ENCODE results near the gene TMEM248. TPM values are rescaled to one million over a fixed set of nuclear protein-coding genes. Genes with fewer than 3 reads are reported as not detected.

The TMEM248 gene
- total RNA-seq, 4 donors from 2014 or later, result 53.2 to 65.9 (median 60.3) TPM

- TF ChIP-seq CTCF (IDR thresholded peaks at IDR 0.05 in 4 of 5, conservative IDR thresholded peaks at IDR 0.05 in 1 of 5), result no peak
- no peak for TF ChIP-seq POLR2A (IDR thresholded peaks at IDR 0.05)
- Histone ChIP-seq H3K36me3 (no peaks in the 10 kb centered on the region), H3K27ac (no peak overlapping the region), H3K9me3 (no peaks in the 10 kb centered on the region), H3K27me3 (no peaks in the 10 kb centered on the region), H3K4me1 (peaks cover 17 to 30% of the 10 kb centered on the region in 2 donors), H3K4me3 (no peak overlapping the region)
- intact Hi-C loops (cut with DNase I; ENCODE audit: low total_unique reads), result no loop called here
- DNase-seq (no peak), ATAC-seq (no peak)
- in situ Hi-C loops (cut with MboI; ENCODE audit: low sequenced_read_pairs in 4 of 4), result loop anchor here in 1 of 4 donors (10.0 kb wide), 1 partner anchor 84 kb away; no protein-coding TSS in a partner anchor
Measured at GRCh38 chr7:66929165-66929564, 8.1 kb downstream of the TMEM248 start.

GRCh38 chr7:66929935-66930334 is 8.9 kb downstream of the TMEM248 start:
- peaks cover 12 to 28% of the 10 kb centered on the region in 2 donors for H3K4me1 ChIP-seq
- DNase-seq (no peak), ATAC-seq (no peak)
- no peak for TF ChIP-seq CTCF (IDR thresholded peaks at IDR 0.05 in 4 of 5, conservative IDR thresholded peaks at IDR 0.05 in 1 of 5)
- TF ChIP-seq POLR2A (IDR thresholded peaks at IDR 0.05), result no peak
- no peaks in the 10 kb centered on the region for H3K9me3 ChIP-seq
- no peak overlapping the region for H3K4me3 ChIP-seq
- no peaks in the 10 kb centered on the region for H3K27me3 ChIP-seq
- H3K27ac ChIP-seq, result no peak overlapping the region
- intact Hi-C loops (cut with DNase I; ENCODE audit: low total_unique reads), result no loop called here
- no peaks in the 10 kb centered on the region for H3K36me3 ChIP-seq
- in situ Hi-C loops (cut with MboI; ENCODE audit: low sequenced_read_pairs in 4 of 4), result loop anchor here in 1 of 4 donors (10.0 kb wide), 1 partner anchor 85 kb away; no protein-coding TSS in a partner anchor

GRCh38 chr7:66930341-66930740 is 9.3 kb downstream of the TMEM248 start:
- intact Hi-C loops (cut with DNase I; ENCODE audit: low total_unique reads), result no loop called here
- no peaks in the 10 kb centered on the region for H3K36me3 ChIP-seq
- in situ Hi-C loops (cut with MboI; ENCODE audit: low sequenced_read_pairs in 4 of 4), result no loop called here
- H3K9me3 ChIP-seq, result no peaks in the 10 kb centered on the region
- no peaks in the 10 kb centered on the region for H3K27me3 ChIP-seq
- ATAC-seq (no peak), DNase-seq (no peak)
- no peak overlapping the region for H3K27ac ChIP-seq
- H3K4me1 ChIP-seq, result peaks cover 12 to 26% of the 10 kb centered on the region in 2 donors
- no peak for TF ChIP-seq CTCF (IDR thresholded peaks at IDR 0.05 in 4 of 5, conservative IDR thresholded peaks at IDR 0.05 in 1 of 5)
- TF ChIP-seq POLR2A (IDR thresholded peaks at IDR 0.05), result no peak
- no peak overlapping the region for H3K4me3 ChIP-seq

- in situ Hi-C loops (cut with MboI; ENCODE audit: low sequenced_read_pairs in 4 of 4), result no loop called here
- no peaks in the 10 kb centered on the region for H3K9me3 ChIP-seq
- intact Hi-C loops (cut with DNase I; ENCODE audit: low total_unique reads), result no loop called here
- no peak for ATAC-seq
- no peaks in the 10 kb centered on the region for H3K36me3 ChIP-seq
- no peaks in the 10 kb centered on the region for H3K27me3 ChIP-seq
- no peak overlapping the region for H3K4me3 ChIP-seq
- H3K4me1 ChIP-seq, result peaks cover 11 to 12% of the 10 kb centered on the region in 2 donors
- no peak for DNase-seq
- TF ChIP-seq POLR2A (IDR thresholded peaks at IDR 0.05) (no peak), CTCF (IDR thresholded peaks at IDR 0.05 in 4 of 5, conservative IDR thresholded peaks at IDR 0.05 in 1 of 5) (no peak)
- no peak overlapping the region for H3K27ac ChIP-seq
Measured at GRCh38 chr7:66933469-66933868, 12.4 kb downstream of the TMEM248 start.

GRCh38 chr7:66937940-66938339 is 16.9 kb downstream of the TMEM248 start:
- Histone ChIP-seq H3K27me3 (no peaks in the 10 kb centered on the region), H3K27ac (no peak overlapping the region), H3K36me3 (peaks cover 0 to 12% of the 10 kb centered on the region in 2 donors), H3K4me3 (no peak overlapping the region), H3K4me1 (peaks cover 12 to 13% of the 10 kb centered on the region in 2 donors), H3K9me3 (no peaks in the 10 kb centered on the region)
- no peak for TF ChIP-seq POLR2A (IDR thresholded peaks at IDR 0.05)
- no peak for TF ChIP-seq CTCF (IDR thresholded peaks at IDR 0.05 in 4 of 5, conservative IDR thresholded peaks at IDR 0.05 in 1 of 5)
- in situ Hi-C loops (cut with MboI; ENCODE audit: low sequenced_read_pairs in 4 of 4), result no loop called here
- intact Hi-C loops (cut with DNase I; ENCODE audit: low total_unique reads), result no loop called here
- ATAC-seq (no peak), DNase-seq (no peak)
